HG03060 (cell line): ENCODE results near the gene IRF1.
"Not testable (repeated sequence)": the region's sequence is repeated elsewhere in the genome, so short reads cannot be mapped to it uniquely, and the experiment has no call there.

Source experiments
- ATAC-seq: cut with Tn5 transposase; IDR thresholded peaks from one replicate; pipeline ENCODE4 v1.9.1; 2021; ENCODE audit warnings: low read depth, moderate number of reproducible peaks; ENCODE audit not compliant: unreplicated experiment

The IRF1 gene, protein sequence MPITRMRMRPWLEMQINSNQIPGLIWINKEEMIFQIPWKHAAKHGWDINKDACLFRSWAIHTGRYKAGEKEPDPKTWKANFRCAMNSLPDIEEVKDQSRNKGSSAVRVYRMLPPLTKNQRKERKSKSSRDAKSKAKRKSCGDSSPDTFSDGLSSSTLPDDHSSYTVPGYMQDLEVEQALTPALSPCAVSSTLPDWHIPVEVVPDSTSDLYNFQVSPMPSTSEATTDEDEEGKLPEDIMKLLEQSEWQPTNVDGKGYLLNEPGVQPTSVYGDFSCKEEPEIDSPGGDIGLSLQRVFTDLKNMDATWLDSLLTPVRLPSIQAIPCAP

DNA sequence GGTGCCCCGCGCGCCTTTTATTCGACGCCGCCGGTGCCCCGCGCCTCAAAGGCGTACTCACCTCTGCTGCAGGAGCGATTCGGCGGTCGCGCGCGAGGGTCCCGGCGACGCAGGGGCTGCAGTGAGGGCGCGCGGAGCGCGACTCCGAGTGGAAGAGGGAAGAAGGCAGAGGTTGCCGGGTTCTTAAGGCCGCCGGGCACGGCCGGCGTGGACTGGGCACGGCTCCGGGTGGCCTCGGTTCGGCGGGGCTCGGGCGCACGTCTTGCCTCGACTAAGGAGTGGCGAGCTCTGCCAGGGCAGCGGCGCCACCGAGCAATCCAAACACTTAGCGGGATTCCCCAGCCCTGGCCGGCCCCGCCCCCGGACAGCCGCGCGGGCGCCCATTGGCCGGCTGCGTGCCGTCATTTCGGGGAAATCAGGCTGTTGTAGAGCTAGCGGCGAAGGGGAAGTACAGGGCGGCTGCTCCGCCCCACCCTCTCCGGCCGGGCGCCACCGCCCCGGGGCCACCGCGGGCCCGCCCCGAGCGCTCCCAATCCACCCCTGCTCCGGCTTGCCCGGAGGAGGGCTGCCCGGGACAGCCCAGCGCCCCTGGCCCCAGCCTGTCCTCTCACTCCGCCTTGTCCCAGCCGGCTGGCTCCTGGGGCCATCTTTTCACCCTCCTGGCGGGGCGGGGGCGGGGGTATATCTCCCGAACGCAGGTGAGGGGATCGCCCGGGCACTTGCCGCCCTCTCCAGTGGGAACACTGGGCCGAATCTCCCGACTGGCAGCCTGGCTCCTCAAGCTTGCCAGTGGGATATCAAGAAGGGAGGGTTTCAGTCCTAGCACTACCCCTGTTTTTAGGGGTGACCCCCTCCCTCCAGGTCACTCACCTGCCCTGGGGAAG is at the start of gene IRF1:
IRF1 (minus strand) TSS at position 290 of the 884 bp plus-strand sequence. CDS start 1,295 bp downstream, outside the sequence.
- peak; percentile 74 for ATAC-seq

DNA sequence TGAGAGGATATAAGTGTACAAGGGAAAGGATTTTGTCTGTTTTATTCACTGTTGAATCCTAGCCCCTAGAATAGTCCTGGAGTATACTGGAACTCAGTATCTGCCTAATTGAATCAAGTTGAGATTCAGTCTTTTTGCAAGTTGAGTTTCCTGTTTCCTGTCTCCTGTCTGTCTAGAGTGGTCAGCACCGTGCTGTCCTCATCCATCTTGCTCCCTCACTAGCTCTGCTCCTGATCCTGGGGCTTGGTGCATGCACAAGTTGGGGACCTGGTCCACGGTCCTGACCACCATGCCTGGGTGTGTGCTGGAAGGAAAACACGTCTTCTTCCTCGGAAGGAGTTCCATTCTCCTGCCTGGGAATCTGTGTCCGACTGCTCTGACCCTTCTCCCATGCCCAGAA is 49.6 kb upstream of the IRF1 start:
- no peak for ATAC-seq

- no peak for ATAC-seq
These were observed 49.1 kb upstream of the IRF1 start for GRCh38 chr5:132539716-132540115.

DNA sequence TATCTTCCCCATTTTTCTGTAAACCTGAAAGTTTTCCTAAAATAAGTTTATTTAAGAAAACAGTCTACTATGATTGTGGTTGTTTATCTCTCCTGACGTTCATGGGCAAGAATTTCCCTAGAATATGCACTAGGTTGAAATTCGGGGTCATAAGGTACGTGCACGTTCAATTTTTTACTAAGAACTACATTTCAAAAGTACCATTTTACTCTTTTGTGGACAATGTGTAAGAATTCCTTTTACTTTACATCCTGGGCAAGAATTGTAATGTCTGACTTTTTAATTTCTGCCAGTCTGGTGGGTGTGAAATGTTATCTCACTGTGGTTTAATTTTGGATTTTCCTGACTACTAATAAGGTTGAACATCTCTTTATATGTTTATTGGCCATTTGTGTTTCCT is 40.4 kb upstream of the IRF1 start:
- ATAC-seq, result no peak

DNA sequence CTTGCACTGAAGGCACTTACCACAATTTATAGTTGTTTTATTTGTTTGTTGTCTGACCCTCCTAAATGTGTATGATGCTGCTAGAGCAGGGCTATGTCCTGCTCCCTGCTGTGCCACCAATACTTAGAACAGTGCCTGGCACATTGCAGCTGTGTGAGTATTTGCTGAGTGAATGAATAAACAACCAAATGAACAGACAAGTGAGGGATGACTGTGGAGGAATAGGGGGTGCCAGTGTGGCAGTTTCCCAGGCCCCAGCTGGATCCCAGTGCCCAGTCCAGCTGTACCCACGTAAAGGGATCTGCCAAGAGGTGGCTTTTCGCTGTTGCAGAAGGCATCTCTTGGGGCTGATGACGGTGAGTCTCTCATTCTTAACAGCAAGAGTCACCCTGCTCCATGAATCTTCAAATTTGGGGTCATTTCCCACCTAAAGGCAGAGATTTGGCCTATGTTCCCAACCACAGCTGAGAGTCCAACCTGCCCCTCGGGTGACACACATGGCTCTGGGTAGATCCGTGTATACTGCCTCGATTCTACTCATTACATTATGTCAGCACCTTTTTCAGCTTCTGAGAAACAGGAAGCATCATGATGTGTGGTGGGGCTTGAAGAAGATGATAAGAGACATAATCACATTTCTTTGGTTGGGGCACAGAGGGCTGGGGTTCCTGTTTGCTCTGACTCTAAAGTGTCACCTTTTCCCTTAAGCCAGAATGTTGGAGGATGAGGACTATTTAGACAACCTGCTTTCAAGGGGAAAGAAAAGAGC is 38.5 kb upstream of the IRF1 start:
- no peak for ATAC-seq

GRCh38 chr5:132528021-132528420 is 37.4 kb upstream of the IRF1 start:
- no peak for ATAC-seq

- ATAC-seq, result no peak
These were observed 36.5 kb upstream of the IRF1 start for GRCh38 chr5:132526974-132527564.

DNA sequence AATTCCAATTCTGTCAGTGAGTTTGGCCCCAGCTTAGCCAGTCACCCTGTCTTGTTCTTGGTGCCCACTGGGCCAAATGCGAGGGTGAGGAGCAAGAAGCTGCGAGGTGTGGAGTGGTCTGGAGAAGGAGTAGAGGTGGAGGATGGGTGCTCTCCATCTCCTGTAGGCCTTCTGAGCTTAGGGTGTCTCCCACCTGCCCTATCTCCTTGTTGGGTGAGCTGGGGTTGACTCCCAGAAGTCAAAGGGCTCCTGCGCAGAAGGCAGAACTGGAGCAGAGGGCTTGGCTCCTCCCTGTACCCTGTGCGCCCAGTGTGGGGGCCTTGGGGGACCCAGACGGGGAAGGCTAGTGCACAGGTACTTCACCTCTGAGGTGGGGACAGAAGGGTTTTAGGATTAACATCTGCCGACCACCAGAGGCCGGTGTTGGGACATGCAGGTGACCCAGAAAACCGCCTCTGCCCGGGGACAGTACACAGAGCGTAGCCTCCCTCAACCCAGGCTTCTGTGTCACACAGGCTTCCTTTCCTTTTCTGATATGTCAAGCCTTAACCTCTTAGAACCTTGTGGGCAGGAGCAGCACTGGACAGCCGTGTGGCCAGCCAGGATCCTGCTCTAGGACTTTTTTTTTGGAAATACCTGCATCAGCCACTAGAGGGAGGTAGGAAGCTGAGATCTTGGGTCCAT is 35.9 kb upstream of the IRF1 start:
- no peak for ATAC-seq

GRCh38 chr5:132525299-132525724 is 34.7 kb upstream of the IRF1 start:
- peak; percentile 70 for ATAC-seq

GRCh38 chr5:132524877-132525276 is 34.3 kb upstream of the IRF1 start:
- not testable (repeated sequence) for ATAC-seq

GRCh38 chr5:132522067-132522466 is 31.5 kb upstream of the IRF1 start:
- ATAC-seq, result not testable (repeated sequence)

GRCh38 chr5:132513618-132514336 is 23.2 kb upstream of the IRF1 start:
- not testable (repeated sequence) for ATAC-seq

- no peak for ATAC-seq
These were observed 19.5 kb upstream of the IRF1 start for GRCh38 chr5:132510076-132510475.

GRCh38 chr5:132506094-132506692 is 15.6 kb upstream of the IRF1 start:
- no peak for ATAC-seq

- no peak for ATAC-seq
These were observed 15.1 kb upstream of the IRF1 start for GRCh38 chr5:132505641-132506040.

GRCh38 chr5:132504746-132505145 is 14.2 kb upstream of the IRF1 start:
- ATAC-seq, result no peak

DNA sequence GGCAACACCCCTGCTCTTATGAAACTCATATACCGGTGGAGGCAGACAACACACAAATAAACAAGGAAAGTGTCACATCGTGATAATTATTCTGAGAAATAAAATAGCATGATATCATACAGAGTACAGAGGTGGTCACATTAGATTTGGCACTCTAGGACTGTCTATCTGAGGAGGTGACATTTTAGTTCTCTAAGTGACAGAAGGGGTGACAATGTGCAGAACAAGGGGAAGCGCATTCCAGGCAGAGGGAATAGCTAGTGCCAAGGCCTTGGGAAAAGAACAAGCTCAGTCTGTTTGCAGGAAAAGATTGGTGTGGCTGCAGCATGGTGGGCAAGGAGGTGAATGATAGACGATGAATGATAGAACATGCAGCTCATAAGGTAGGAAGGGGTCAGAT is 12.7 kb upstream of the IRF1 start:
- ATAC-seq, result no peak

DNA sequence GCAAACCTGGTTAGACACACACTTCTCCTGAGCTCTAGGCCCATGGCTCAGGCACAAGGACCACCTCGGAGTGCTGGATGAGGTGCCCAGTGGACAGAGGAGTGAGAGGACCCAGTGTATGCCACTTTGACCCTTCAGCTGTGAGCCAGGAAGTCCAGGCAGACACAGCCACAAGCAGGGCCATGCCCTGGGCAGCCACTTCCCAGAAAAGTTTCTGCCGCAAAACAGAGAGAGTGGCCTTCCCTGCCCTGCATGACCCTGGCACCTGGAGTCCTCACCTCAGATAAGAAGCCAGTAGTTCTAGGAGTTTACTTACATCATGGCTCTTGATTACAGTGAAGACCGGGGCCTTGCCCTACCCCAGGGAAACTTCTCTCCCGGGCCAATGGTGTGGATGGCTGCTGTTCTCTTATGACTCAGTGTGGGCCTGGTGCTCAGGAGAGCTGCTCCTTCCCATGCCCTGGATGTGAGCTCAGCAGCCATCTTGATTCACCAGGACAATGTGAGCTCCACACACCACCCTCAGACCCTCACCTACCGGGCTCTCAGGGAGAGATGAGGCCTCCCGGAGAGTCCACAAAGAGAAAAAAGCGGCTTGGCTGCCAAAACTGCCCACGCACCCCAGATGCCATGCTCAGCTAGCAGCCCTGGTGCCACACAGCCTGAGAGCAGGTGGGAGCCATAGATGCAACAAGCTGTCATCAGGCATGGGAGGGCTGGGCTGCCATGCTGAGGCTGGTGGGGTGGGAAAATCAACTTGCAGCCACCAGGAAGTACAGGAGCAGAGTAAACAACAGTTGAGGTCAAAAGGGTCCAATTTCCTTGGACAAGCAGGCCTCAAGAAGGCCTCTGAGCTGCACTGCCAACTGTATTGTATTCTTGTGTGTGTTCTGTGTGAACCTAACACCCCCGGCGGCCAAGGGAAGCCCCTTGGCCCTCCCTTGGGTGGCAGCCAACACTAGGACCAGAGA is 11.7 kb upstream of the IRF1 start:
- no peak for ATAC-seq
